Endothelial cell of umbilical vein (primary cell): ENCODE data around the gene ITPRIPL2. TPM values are rescaled to one million over a fixed set of nuclear protein-coding genes. Genes with fewer than 3 reads are reported as not detected.

Experiments
- BruUV-seq: library from RNA; stranded (reverse); fragments of 400-500 nt; replicated peaks from 2 replicates; lab custom pipeline; 2021; lab: Mats Ljungman, UMichigan
- CTCF ChIA-PET: fragments of 300-600, 350-600 bp; sonication (Branson Sonifier 250); formaldehyde crosslinking; loops from one replicate; lab custom pipeline; 2021; ENCODE audit warnings: antibody characterized with exemption, inconsistent platforms; lab: Charles Lee
- POLR2A ChIA-PET: fragments of 300-600, 350-600 bp; sonication (Branson Sonifier 250); formaldehyde crosslinking; loops from one replicate; lab custom pipeline; 2021; ENCODE audit warnings: antibody characterized with exemption, inconsistent platforms; lab: Charles Lee
- DNase-seq: peaks from one replicate; pipeline ENCODE4 v3.0.0-alpha.2; 2011; ENCODE audit warnings: low read depth, low spot score
- FAIRE-seq: peaks from 2 replicates; lab custom pipeline; 2011; peaks lifted over from hg19 to GRCh38; lab: Jason Lieb, UNC
- H2AFZ ChIP-seq: 2 replicates; pipeline ENCODE4 v1.6.0; 2012; ENCODE audit warnings: low read depth, low read length, control low read depth, inconsistent platforms
- H3K27ac ChIP-seq: 2 replicates; pipeline ENCODE4 v1.5.1; 2011; ENCODE audit warnings: low read depth, mild to moderate bottlenecking, control low read depth, low read length, moderate library complexity; ENCODE audit not compliant: insufficient read depth
- H3K27me3 ChIP-seq, 2 experiments: 2 replicates each; pipeline versions ENCODE4 v1.6.0 to v1.6.1; 2011; ENCODE audit warnings: low read length in 2 of 2, mixed read lengths in 1 of 2; ENCODE audit not compliant: control insufficient read depth in 2 of 2, insufficient read depth in 2 of 2
- H3K36me3 ChIP-seq, 2 experiments: 2 replicates in 1 of 2; 3 replicates in 1 of 2; pipeline ENCODE4 v1.5.1; 2011; ENCODE audit warnings: low read length in 2 of 2, mild to moderate bottlenecking in 1 of 2, moderate library complexity in 1 of 2; ENCODE audit not compliant: control insufficient read depth in 2 of 2, insufficient read depth in 2 of 2; ENCODE audit errors: extremely low read depth in 1 of 2
- H3K4me1 ChIP-seq: 3 replicates; pipeline ENCODE4 v1.5.1; 2011; ENCODE audit warnings: mild to moderate bottlenecking, low read length; ENCODE audit not compliant: control insufficient read depth, insufficient read depth; ENCODE audit errors: extremely low read depth
- H3K4me2 ChIP-seq: 2 replicates; pipeline ENCODE4 v1.6.1; 2011; ENCODE audit warnings: low read length, control low read depth, mixed read lengths; ENCODE audit not compliant: insufficient read depth
- H3K4me3 ChIP-seq, 3 experiments: fragments of 200-600 bp in 1 of 3; sonication (generic), shearing (Covaris generic) in 1 of 3; replicated peaks in 1 of 3; 2 replicates each; pipeline ENCODE4 v1.5.1; 2011 to 2016; ENCODE audit warnings: control low read depth in 3 of 3, low read length in 3 of 3, mild to moderate bottlenecking in 2 of 3, inconsistent platforms in 1 of 3, low read depth in 1 of 3, moderate library complexity in 1 of 3; ENCODE audit not compliant: insufficient read depth in 1 of 3
- H3K79me2 ChIP-seq: 2 replicates; pipeline ENCODE4 v1.6.0; 2012; ENCODE audit warnings: low read length, inconsistent platforms; ENCODE audit not compliant: control insufficient read depth, insufficient read depth
- H3K9ac ChIP-seq: replicated peaks from 2 replicates; pipeline ENCODE3; 2011; ENCODE audit warnings: low read length, control low read depth; ENCODE audit not compliant: insufficient read depth; ENCODE audit errors: extremely low read depth
- H3K9me1 ChIP-seq: replicated peaks from 3 replicates; pipeline ENCODE4 v1.6.0; 2011; ENCODE audit warnings: mild to moderate bottlenecking, low read length; ENCODE audit not compliant: control insufficient read depth, insufficient read depth; ENCODE audit errors: extremely low read depth
- H3K9me3 ChIP-seq: replicated peaks from 2 replicates; pipeline ENCODE4 v1.5.1; 2012; ENCODE audit warnings: low read length, inconsistent platforms; ENCODE audit not compliant: control insufficient read depth, insufficient read depth
- H4K20me1 ChIP-seq: replicated peaks from 2 replicates; pipeline ENCODE3; 2011; ENCODE audit warnings: mild to moderate bottlenecking, low read length; ENCODE audit not compliant: control insufficient read depth, insufficient read depth; ENCODE audit errors: extremely low read depth
- CTCF ChIP-seq, 2 donors: IDR thresholded peaks; 1 replicate in 1 of 2; 2 replicates in 1 of 2; pipeline ENCODE4 v1.5.1; 2011; ENCODE audit warnings: low read length in 2 of 2, mild to moderate bottlenecking in 2 of 2, moderate library complexity in 2 of 2, control low read depth in 1 of 2, inconsistent platforms in 1 of 2, low read depth in 1 of 2; ENCODE audit not compliant: insufficient read depth in 1 of 2; ENCODE audit errors: extremely low read depth in 1 of 2
- EZH2 ChIP-seq: IDR thresholded peaks from 2 replicates; pipeline ENCODE4 v1.6.1; 2012; ENCODE audit warnings: borderline replicate concordance, low read depth, mild to moderate bottlenecking, moderate library complexity, low read length, inconsistent platforms; ENCODE audit not compliant: severe bottlenecking
- FOS ChIP-seq: IDR thresholded peaks from 2 replicates; pipeline ENCODE4 v1.6.1; 2011; ENCODE audit warnings: mild to moderate bottlenecking, low read length, moderate library complexity, borderline replicate concordance; ENCODE audit not compliant: insufficient read depth
- GATA2 ChIP-seq: IDR thresholded peaks from 2 replicates; pipeline ENCODE4 v1.7.0; 2011; ENCODE audit warnings: low read depth, mild to moderate bottlenecking, moderate library complexity, mixed read lengths, low read length; ENCODE audit not compliant: insufficient read length, insufficient read depth
- JUN ChIP-seq: IDR thresholded peaks from 2 replicates; pipeline ENCODE4 v1.6.1; 2011; ENCODE audit warnings: borderline replicate concordance, low read depth; ENCODE audit not compliant: insufficient read length, insufficient read depth
- MAX ChIP-seq: IDR thresholded peaks from 2 replicates; pipeline ENCODE4 v1.6.1; 2011; ENCODE audit not compliant: insufficient read depth, insufficient read length
- MYC ChIP-seq: IDR thresholded peaks from one replicate; pipeline ENCODE4 v1.6.1; 2011; ENCODE audit warnings: mild to moderate bottlenecking, low read depth, low read length
- POLR2A ChIP-seq: IDR thresholded peaks from 2 replicates; pipeline ENCODE4 v1.6.1; 2012; ENCODE audit warnings: low read depth, mild to moderate bottlenecking, control low read depth, low read length
- POLR2AphosphoS5 ChIP-seq: IDR thresholded peaks from 2 replicates; pipeline ENCODE4 v1.6.1; 2012; ENCODE audit warnings: low read depth, mild to moderate bottlenecking, control low read depth, low read length, moderate library complexity; ENCODE audit not compliant: insufficient read depth
- dilution Hi-C: fragments of 300-500 bp; cut with MboI; formaldehyde crosslinking; loops from one replicate; pipeline ENCODE4 v1.15.0; 2019; ENCODE audit warnings: low sequenced_read_pairs; ENCODE audit not compliant: extremely low pct_ligation_motif_present
- intact Hi-C: fragments of 100-400 bp; cut with micrococcal nuclease; formaldehyde crosslinking; loops from one replicate; pipeline ENCODE4 v1.10.0; 2022
- polyA plus RNA-seq, 4 experiments: library from polyadenylated mRNA; depleted of rRNA in 3 of 4; stranded (reverse) in 3 of 4; unstranded in 1 of 4; fragments of >200 nt; gene quantifications; 2 replicates each; pipeline versions ENCODE4 v1.2.1 to v1.2.3, GENCODE V29; 2011 to 2012; ENCODE audit warnings: missing spikeins in 1 of 4
- total RNA-seq: library from RNA; stranded (reverse); gene quantifications from 2 replicates; pipeline ENCODE4 v1.2.3, GENCODE V29; 2021

Gene ITPRIPL2
- total and polyA plus RNA-seq, 2 donors (not counting 3 experiments of a cell fraction or from before 2014, with no cell fraction given): 10.9 to 40.8 TPM

- no peaks in the 10 kb centered on the region for H3K79me2 ChIP-seq
- no peaks in the 10 kb centered on the region for H3K9me1 ChIP-seq
- TF ChIP-seq CTCF (IDR thresholded peaks at IDR 0.05; ENCODE audit: extremely low read depth in 1 of 2, insufficient read depth in 1 of 2, low read depth in 1 of 2, low read length in 2 of 2) (no peak), JUN (no peak), FOS (no peak), MYC (no peak), EZH2 (no peak), GATA2 (no peak), POLR2A (no peak), POLR2AphosphoS5 (no peak), MAX (no peak)
- H3K4me1 ChIP-seq: no peaks in the 10 kb centered on the region
- H4K20me1 ChIP-seq: no peaks in the 10 kb centered on the region
- ChIA-PET POLR2A (no interaction called here), CTCF (no interaction called here)
- no peak overlapping the region for H3K4me3 ChIP-seq
- dilution Hi-C loops (no loop called here), intact Hi-C loops (no loop called here)
- H3K9ac ChIP-seq: no peak overlapping the region
- BruUV-seq: no TSS peak
- peaks cover 5 to 6% of the 10 kb centered on the region in 2 experiments for H3K27me3 ChIP-seq
- no peak for FAIRE-seq
- H2AFZ ChIP-seq: no peak overlapping the region
- H3K27ac ChIP-seq: no peak overlapping the region
- H3K4me2 ChIP-seq: no peak overlapping the region
- DNase-seq: no peak
- H3K36me3 ChIP-seq: no peaks in the 10 kb centered on the region
- H3K9me3 ChIP-seq: no peaks in the 10 kb centered on the region
Measured at GRCh38 chr16:19152042-19152441, 38.3 kb downstream of the ITPRIPL2 start.
